COLO829 (cell line): ENCODE measurements around the gene CACNB2.

Experiments
- DNase-seq: peaks from one replicate; pipeline ENCODE4 v3.0.0; 2012; ENCODE audit warnings: low spot score

Gene CACNB2

GRCh38 chr10:18514537-18514936, 374.3 kb downstream of the CACNB2 start:
- no peak for DNase-seq

DNA sequence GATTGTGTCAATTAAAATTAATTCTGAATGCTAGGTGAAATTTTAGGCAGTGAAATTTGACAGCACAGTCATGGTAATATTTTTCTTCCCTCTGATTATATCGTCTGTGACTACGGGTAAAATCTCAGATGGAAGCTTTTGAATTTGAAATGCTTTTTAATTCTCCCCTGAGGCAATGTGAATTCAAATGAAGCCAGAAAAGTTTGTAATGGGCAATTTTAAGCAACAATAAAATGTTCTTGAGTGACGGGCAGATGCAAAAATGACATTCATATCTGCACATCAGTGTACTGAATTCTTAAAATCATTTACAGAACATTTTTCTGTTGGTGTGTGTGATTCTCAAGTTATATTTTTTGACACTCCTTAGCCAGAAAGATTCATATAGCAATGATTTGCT, 376.6 kb downstream of the CACNB2 start:
- no peak for DNase-seq

DNA sequence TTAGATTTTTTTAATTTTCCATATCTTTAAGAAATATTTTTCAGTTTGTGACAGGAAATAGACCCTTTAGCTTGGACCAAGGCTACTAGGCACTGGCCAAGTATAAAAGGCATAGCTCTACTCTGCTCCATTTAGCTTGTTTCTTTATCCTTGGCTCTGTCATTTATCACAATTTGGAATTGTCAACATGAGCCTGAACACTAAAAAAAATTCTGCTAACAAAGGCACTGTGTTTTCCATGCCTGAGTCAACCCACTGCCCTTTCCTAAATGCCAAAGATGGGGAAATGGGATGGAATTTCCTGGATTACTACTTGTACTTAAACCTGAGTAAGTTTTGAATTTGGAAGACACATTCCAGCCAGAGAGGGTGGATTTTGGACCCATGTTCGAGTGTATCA, 382.8 kb downstream of the CACNB2 start:
- peak; percentile 57 for DNase-seq

GRCh38 chr10:18523858-18524257, 383.6 kb downstream of the CACNB2 start:
- no peak for DNase-seq

DNA sequence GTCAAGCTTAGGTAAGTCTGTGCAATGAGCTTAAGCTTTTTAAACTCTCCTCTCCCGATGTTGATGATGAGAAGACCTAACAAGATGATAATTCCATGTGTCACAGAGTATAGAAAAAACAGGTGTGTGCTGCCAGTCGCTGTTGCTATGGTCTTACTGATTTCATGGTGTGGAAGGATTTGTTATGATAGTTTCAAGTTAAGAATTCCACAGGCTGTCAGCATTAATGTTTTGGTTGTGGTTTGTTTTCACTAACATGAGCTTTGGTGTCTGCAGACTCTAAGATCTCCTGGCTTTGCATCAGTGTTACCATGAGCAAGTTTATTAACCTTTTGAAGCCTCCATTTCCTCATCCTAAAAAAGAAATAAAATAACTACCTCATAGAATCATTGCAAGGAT, 387.5 kb downstream of the CACNB2 start:
- DNase-seq: no peak

DNA sequence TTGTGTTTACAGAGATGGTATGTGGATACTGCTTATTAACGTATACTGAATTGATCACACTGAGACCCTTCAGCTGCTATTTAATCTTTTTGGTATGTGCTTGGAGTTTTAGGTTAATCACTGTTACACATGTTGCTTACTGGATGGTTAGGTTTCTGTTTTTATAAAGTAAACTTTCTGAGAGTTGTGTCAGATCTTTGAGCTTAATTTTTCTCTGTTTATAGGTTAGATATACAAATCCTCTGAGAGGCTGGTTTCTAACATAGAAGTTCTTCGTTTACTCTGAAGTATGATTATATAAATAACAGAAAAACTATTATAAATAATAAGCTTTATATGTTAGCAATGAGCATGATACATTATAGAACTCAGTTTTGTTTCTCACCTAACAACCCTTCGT, 388.1 kb downstream of the CACNB2 start:
- DNase-seq: no peak

DNA sequence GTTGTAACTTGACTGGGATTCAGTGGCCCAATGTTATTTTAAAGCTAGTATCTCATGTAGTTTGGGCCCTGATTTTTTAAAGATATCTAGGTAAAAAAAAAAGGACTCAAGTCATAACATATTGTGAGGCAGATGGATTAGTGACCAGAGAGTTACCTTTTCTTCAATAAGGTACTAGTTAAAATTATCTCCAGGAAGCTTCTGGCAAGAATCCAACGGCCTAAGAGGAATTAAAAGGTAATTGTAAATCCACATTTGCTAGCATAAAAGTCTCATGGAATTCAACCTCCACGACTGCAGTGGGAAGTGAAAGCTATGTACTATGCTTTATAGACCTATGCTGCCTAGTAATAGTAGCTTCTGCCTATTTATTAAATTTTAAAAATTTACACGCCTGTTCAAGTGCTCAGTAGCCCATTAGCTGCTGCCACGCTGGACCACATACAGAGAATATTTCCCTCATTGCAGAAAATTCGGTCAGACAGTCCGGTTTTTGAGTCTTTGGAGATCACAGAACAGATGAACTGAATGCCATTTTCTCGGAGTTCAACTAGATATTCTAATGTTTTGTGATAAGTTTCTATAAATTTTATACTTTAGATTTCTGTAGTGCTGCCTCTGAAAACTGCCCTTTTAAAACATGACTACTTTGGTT, 392.8 kb downstream of the CACNB2 start:
- DNase-seq: no peak

DNA sequence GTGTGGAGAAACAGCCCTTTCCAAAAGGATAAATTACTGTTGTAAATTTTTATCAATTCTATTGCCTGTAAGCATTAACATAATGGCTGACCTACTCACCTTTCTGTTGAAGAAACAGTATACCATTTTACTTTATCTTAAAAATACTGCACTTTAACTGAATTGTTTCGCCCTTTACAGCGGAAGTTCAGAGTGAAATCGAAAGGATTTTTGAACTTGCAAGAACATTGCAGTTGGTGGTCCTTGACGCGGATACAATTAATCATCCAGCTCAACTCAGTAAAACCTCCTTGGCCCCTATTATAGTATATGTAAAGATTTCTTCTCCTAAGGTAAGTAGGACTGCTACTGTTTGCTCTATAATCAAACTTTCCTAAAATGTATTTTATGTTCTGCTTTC, 393.7 kb downstream of the CACNB2 start:
- no peak for DNase-seq

GRCh38 chr10:18539335-18539734, 399.1 kb downstream of the CACNB2 start:
- DNase-seq: no peak

- no peak for DNase-seq
Observed at GRCh38 chr10:18540195-18540594, 400.0 kb downstream of the CACNB2 start.

GRCh38 chr10:18542832-18543231, 402.6 kb downstream of the CACNB2 start:
- DNase-seq: no peak

DNA sequence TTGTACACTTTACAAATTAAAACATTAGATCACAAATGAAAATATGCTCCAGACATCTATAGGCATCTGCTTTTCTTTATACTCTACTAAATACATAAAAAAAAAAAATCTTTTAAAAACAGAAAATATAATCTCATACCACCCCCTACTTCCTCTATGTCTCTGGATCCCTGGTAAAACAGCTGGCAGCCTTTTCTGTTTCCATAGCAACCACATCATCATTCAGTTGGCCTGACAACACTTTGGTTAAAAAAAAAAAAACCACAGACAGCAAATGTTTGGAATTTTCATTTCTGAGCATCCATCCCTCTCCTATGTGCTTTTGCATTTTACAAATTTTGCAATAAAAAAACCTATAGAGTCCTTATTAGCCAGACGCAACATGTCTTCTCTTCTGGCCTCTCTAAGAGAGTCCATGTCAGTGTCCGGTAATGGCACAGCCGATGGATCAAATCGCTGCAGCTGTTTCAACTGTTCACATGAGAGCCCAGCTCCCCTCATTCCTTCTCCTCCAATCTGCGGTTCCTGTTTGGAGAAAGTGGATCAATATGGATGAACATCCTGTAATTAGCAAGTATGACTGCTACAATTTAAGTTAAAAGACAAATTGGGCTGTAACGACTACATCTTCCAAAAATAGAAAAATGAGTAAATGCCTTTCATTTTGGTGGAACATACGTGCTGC, 405.5 kb downstream of the CACNB2 start:
- DNase-seq: no peak

- DNase-seq: no peak
Observed at GRCh38 chr10:18549105-18549504, 408.9 kb downstream of the CACNB2 start.

DNA sequence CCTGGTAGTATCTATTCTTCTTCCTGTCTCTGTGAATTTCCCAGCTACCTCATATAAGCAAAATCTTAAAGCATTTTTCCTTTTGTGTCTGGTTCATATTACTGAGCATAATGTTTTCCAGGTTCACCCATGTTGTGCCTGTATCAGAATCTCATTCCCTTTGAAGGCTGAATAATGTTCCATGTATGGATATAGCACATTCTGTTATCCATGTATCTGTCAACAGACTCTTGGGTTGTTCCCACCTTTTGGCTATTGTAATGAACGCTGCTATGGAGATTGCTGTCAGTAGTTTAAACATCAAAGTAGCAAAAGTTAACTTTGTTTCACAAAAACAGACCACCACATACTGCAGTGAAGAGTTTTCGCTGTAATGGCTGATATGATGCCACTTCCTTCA, 411.2 kb downstream of the CACNB2 start:
- no peak for DNase-seq

DNA sequence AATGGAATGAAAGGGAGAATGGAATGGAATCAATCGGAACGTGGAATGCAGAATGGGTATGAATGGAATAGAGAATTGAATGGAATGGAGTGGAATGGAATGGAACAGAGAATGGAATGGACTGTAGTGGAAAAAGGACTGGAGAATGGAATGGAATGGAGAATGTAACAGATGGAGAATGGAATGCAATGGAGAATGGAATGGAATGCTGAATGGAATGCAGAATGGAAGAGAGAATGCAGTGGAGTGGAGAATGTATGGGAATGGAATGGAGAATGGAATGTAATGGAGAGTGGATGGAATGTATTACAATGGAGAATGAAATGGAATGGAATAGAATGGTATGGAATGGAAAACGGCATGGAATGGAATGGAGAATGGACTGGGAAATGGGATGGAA, 414.3 kb downstream of the CACNB2 start:
- DNase-seq: no peak

DNA sequence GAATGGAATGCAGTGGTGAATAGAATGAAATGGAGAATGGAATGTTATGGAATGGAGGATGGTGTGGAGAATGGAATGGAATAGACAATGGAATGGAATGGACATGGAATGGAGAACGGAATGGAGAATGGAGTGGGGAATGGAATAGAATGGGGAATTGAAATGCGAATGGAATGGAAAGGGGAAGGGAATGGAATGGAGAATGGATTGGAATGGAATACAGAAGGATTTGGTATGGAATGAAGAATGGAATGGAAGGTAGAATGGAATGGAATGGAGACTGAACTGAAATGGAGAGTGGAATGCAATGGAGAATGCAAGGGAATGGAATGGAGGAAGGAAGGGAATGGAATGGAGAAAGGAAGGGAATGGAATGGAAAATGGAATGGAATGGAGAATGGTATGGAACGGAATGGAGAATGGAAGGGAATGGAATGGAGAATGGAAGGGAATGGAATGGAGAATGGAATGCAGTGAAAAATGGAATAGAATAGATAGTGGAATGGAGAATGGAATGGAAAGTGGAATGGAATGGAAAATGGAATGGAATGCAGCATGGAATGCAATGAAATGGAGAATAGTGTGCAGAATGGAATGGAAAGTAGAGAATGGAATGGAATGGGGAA, 416.4 kb downstream of the CACNB2 start:
- DNase-seq: no peak

DNA sequence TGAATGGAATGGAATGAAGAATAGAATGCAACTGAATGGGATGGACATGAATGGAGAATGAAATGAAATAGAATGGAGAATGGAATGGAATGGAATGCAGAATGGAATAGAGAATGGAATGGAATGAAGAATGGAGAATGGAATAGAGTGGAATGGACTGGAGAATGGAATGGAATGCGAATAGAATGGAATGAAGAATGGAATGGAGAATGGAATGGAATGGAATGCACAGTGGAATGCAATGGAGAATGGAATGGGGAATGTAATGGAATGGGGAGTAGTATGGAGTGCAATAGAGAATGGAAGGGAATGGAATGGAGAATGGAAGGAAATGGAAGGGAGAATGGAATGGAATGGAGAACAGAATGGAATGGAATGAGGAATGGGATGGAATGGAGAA, 417.7 kb downstream of the CACNB2 start:
- DNase-seq: no peak

DNA sequence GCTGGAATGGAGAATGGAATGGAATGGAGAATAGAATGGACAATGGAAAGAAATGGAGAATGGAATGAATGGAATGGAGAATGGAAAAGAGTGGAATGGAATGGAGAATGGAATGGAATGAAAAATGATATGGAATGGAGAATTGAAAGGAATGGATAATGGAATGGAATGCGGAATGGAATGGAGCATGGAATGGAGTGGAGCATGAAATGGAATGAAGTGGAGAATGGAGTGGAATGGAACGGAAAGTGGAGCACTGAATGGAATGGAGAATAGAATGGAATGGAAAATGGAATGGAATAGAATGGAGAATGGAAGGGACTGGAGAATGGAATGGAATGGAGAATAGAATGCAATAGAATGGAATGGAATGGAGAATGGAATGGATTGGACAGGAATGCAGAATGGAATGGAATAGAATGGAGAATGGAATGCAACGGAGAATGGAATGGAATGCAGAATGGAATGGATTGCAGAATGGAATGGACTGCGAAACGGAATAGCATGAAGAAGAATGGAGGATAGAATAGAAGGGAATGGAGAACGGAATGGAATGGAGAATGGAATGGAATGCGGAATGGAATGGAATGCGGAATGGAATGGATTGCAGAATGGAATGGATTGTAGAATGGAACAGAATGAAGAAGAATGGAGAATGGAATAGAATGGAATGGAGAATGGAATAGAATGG, 421.8 kb downstream of the CACNB2 start:
- no peak for DNase-seq

GRCh38 chr10:18563003-18563726, 422.9 kb downstream of the CACNB2 start:
- DNase-seq: no peak

GRCh38 chr10:18565006-18565405, 424.8 kb downstream of the CACNB2 start:
- no peak for DNase-seq

DNA sequence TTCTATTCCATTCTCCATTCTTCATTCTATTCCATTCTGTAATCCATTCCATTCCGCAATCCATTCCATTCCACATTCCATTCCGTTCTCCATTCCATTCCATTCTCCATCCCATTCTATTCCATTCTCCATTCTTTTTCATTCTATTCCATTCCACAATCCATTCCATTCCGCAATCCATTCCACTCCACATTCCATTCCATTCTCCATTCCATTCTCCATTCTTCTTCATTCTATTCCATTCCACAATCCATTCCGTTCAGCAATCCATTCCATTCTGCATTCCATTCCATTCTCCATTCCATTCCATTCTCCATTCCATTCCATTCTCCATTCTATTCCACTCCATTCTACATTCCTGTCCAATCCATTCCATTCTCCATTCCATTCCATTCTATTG, 426.0 kb downstream of the CACNB2 start:
- no peak for DNase-seq

DNA sequence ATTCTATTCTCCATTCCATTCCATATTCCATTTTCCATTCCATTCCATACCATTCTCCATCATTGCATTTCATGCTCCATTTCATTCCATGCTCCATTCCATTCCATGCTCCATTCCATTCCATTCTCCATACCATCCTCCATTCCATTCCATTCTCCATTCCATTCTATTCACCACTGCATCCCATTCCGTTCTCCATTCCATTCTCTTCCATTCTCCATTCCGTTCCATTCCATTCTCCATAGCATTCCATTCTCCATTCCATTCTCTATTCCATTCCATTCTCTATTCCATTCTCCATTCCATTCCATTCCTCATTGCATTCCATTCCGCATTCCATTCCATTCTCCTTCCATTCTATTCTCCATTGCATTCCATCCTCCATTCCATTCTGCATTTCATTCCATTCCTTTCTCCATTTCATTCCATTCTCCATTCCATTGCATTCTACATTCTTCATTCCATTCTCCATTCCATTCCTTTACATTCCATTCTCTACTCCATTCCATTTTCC, 427.2 kb downstream of the CACNB2 start:
- no peak for DNase-seq
